B cell (primary cell): Measurements from ENCODE around the gene RPL23. TPM values are rescaled to one million over a fixed set of nuclear protein-coding genes. Genes with fewer than 3 reads are reported as not detected.

Source experiments
- ATAC-seq: fragments of 200-7000 bp; cut with Tn5 transposase; one replicate; pipeline ENCODE4 v1.10.0; 2021; ENCODE audit warnings: low read depth, mild to moderate bottlenecking, moderate number of reproducible peaks, moderate library complexity
- CTCF ChIA-PET: fragments of 350-600 bp; sonication (Branson Sonifier 250); formaldehyde crosslinking; loops from one replicate; lab custom pipeline; 2021; ENCODE audit warnings: antibody characterized with exemption, inconsistent platforms; lab: Charles Lee
- POLR2A ChIA-PET: fragments of 350-600 bp; sonication (Branson Sonifier 250); formaldehyde crosslinking; loops from one replicate; lab custom pipeline; 2021; ENCODE audit warnings: antibody characterized with exemption; lab: Charles Lee
- DNase-seq: peaks from one replicate; pipeline ENCODE4 v3.0.0; 2013
- H2AFZ ChIP-seq: 2 replicates; pipeline ENCODE4 v1.6.1; 2012; ENCODE audit warnings: mild to moderate bottlenecking, low read depth, low read length; ENCODE audit not compliant: insufficient read depth, poor library complexity, severe bottlenecking
- H3K27ac ChIP-seq, 2 donors: 1 replicate in 1 of 2; 2 replicates in 1 of 2; pipeline ENCODE4 v1.5.1; 2012 to 2013; ENCODE audit warnings: low read length in 2 of 2, mild to moderate bottlenecking in 2 of 2, moderate library complexity in 1 of 2
- H3K27me3 ChIP-seq, 4 experiments: fragments of 200-600 bp in 1 of 4; sonication (generic) in 1 of 4; replicated peaks in 1 of 4; 1 replicate in 2 of 4; 2 replicates in 2 of 4; pipeline versions ENCODE4 v1.6.1 to v1.7.0; 2013 to 2016; ENCODE audit warnings: low read length in 3 of 4, mild to moderate bottlenecking in 2 of 4, mixed read lengths in 1 of 4, moderate library complexity in 1 of 4; ENCODE audit not compliant: insufficient read depth in 4 of 4, control insufficient read depth in 3 of 4; ENCODE audit errors: control extremely low read depth in 1 of 4
- H3K36me3 ChIP-seq, 2 experiments: replicated peaks in 1 of 2; 1 replicate in 1 of 2; 2 replicates in 1 of 2; pipeline versions ENCODE4 v1.6.1 to v1.7.1; 2013; ENCODE audit warnings: low read length in 1 of 2; ENCODE audit not compliant: insufficient read depth in 2 of 2, control insufficient read depth in 1 of 2; ENCODE audit errors: control extremely low read depth in 1 of 2, extremely low read depth in 1 of 2
- H3K4me1 ChIP-seq, 2 donors: fragments of 200-600 bp in 1 of 2; sonication (generic) in 1 of 2; 1 replicate in 1 of 2; 2 replicates in 1 of 2; pipeline versions ENCODE4 v1.5.1 to v1.6.1; 2013 to 2017; ENCODE audit warnings: low read length in 2 of 2; ENCODE audit not compliant: control insufficient read depth in 2 of 2, insufficient read depth in 2 of 2
- H3K4me2 ChIP-seq: replicated peaks from 2 replicates; pipeline ENCODE3; 2012; ENCODE audit warnings: mild to moderate bottlenecking, low read depth, low read length; ENCODE audit not compliant: poor library complexity, severe bottlenecking
- H3K4me3 ChIP-seq, 5 experiments: fragments of 200-600 bp in 1 of 5; sonication (generic) in 1 of 5; 1 replicate in 3 of 5; 2 replicates in 2 of 5; pipeline versions ENCODE4 v1.5.1 to v1.7.0; 2011 to 2016; ENCODE audit warnings: low read length in 4 of 5, mild to moderate bottlenecking in 4 of 5, low read depth in 2 of 5, control low read depth in 1 of 5, moderate library complexity in 1 of 5; ENCODE audit not compliant: insufficient read depth in 1 of 5; ENCODE audit errors: control extremely low read depth in 1 of 5, extremely low read depth in 1 of 5
- H3K79me2 ChIP-seq: fragments of 200-600 bp; sonication (generic); one replicate; pipeline ENCODE4 v1.6.0; 2016; ENCODE audit warnings: low read length; ENCODE audit not compliant: control insufficient read depth, insufficient read depth
- H3K9ac ChIP-seq: fragments of 200-600 bp; sonication (generic); 2 replicates; pipeline ENCODE4 v1.6.1; 2017; ENCODE audit warnings: mild to moderate bottlenecking, low read length, moderate library complexity
- H3K9me3 ChIP-seq, 3 donors: one replicate each; pipeline versions ENCODE4 v1.6.1 to v1.7.1; 2013; ENCODE audit warnings: low read length in 2 of 3; ENCODE audit not compliant: control insufficient read depth in 2 of 3, insufficient read depth in 1 of 3; ENCODE audit errors: control extremely low read depth in 1 of 3
- H4K20me1 ChIP-seq: 2 replicates; pipeline ENCODE4 v1.6.0; 2012; ENCODE audit warnings: mild to moderate bottlenecking, low read length; ENCODE audit not compliant: insufficient read depth, control insufficient read depth, poor library complexity, severe bottlenecking
- H3K27ac Mint-ChIP-seq: one replicate; pipeline ENCODE4 v1.8.0; 2021; ENCODE audit warnings: mixed read lengths
- H3K27me3 Mint-ChIP-seq: one replicate; pipeline ENCODE4 v1.8.0; 2021; ENCODE audit warnings: mixed read lengths
- H3K4me1 Mint-ChIP-seq: one replicate; pipeline ENCODE4 v1.8.0; 2021; ENCODE audit warnings: mixed read lengths
- H3K4me3 Mint-ChIP-seq: one replicate; pipeline ENCODE4 v1.8.0; 2021; ENCODE audit warnings: mixed read lengths
- H3K9me3 Mint-ChIP-seq: one replicate; pipeline ENCODE4 v1.8.0; 2022; ENCODE audit warnings: mixed read lengths; ENCODE audit not compliant: insufficient read depth
- EZH2 ChIP-seq: IDR thresholded peaks from 2 replicates; pipeline ENCODE4 v1.6.1; 2012; ENCODE audit warnings: borderline replicate concordance, low read depth, mild to moderate bottlenecking, moderate library complexity, low read length; ENCODE audit not compliant: insufficient read depth, poor library complexity, severe bottlenecking
- WGBS: methylation state at CpG from one replicate; pipeline ENCODE4 v1.1.5; 2013; ENCODE audit warnings: missing lambda C conversion rate; ENCODE audit not compliant: insufficient coverage; 5-methylcytosine and 5-hydroxymethylcytosine counted together
- intact Hi-C: fragments of 100-400 bp; cut with micrococcal nuclease; formaldehyde crosslinking; loops from one replicate; pipeline ENCODE4 v1.10.0; 2022
- polyA plus RNA-seq: library from polyadenylated mRNA; depleted of rRNA; stranded (reverse); fragments of >200 nt; gene quantifications from 2 replicates; pipeline ENCODE4 v1.2.3, GENCODE V29; 2012
- total RNA-seq, 2 donors: library from RNA; stranded (reverse); fragments of 120-200 nt in 1 of 2; gene quantifications; 1 replicate in 1 of 2; 2 replicates in 1 of 2; pipeline versions ENCODE4 v1.2.3 to v1.2.4, GENCODE V29; 2013 to 2022
- TF ChIP-seq, protein P1 (sequence below): fragments of 200-600 bp; IDR thresholded peaks from one replicate; pipeline ENCODE4 v1.8.0; 2022; ENCODE audit warnings: antibody characterized with exemption, mild to moderate bottlenecking

The RPL23 gene
- total and polyA plus RNA-seq, 2 donors (not counting 1 experiment from before 2014, with no cell fraction given): 1,753 to 2,282 TPM

DNA sequence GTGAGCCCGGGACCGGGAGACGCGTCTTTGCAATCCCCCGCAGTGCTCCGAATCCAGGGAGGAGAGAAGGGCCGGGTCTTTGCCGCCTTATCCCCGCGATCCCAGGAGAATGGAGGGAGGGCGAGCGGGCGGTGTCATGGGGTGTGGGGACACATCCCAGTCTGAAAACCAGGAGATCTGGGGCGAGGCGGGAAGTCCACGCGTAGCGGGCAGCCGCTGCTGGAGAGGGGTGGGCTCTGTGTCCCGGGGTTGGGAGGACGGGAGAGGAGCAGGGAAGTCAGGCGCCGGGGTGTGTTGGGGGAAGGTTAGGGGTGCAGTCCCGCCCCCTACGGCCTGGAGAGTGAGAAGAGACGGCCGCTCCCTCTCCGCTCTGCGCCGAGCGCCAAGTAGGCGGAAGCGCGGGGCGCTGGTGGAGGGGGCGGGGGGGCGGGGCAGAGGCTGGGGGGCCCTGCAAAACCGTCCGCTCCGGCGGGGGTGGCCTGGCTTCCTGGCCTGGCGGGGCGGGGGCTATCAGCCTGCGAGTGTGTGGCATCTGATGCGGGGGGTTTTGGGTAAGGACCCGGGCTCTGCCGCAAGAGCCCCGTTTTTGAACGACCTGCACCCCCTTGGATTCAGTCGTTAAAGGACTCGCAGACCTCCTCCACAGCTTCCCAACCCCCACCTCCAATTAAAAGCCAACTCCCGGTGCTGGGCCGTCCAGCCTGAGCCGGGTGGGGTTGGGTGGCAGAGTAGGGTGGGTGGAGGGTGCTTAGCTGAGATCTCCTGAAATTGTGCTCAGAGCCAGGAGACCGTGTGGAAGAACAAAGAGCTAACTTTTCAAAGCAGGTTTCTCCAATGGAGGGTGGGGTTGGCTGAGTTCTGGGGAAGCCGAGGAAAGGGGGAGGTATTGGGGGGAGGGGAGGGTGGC, 17.0 kb upstream of the RPL23 start:
- no peaks in the 10 kb centered on the region for H3K27me3 Mint-ChIP-seq
- Histone ChIP-seq H3K4me3 (peak overlapping the region; percentile 91 to 100 (median 100)), H3K27ac (peak overlapping the region; percentile 74 to 87), H3K36me3 (peaks cover 0 to 10% of the 10 kb centered on the region in 2 experiments), H3K27me3 (no peaks in the 10 kb centered on the region), H3K79me2 (peaks cover 55% of the 10 kb centered on the region), H4K20me1 (peaks cover 53% of the 10 kb centered on the region), H3K9me3 (no peaks in the 10 kb centered on the region), H3K4me2 (peak overlapping the region; percentile 97), H3K4me1 (peaks cover 50 to 66% of the 10 kb centered on the region in 2 donors), H3K9ac (peak overlapping the region; percentile 99), H2AFZ (peak overlapping the region; percentile 76)
- peak overlapping the region; percentile 99 for H3K4me3 Mint-ChIP-seq
- POLR2A ChIA-PET: interaction anchor here (0.6 to 4.8 kb wide), 15 partner anchors 9 to 283 kb away, joined by 3 to 91 read pairs (median 5); partner anchors contain the start of genes LASP1NB, MLLT6 and RPL23
- intact Hi-C loops: loop anchor here (1.0 kb wide), 1 partner anchor 118 kb away; the partner anchor contains the start of gene PSMB3
- TF ChIP-seq EZH2: no peak
- TF ChIP-seq, protein P1, sequence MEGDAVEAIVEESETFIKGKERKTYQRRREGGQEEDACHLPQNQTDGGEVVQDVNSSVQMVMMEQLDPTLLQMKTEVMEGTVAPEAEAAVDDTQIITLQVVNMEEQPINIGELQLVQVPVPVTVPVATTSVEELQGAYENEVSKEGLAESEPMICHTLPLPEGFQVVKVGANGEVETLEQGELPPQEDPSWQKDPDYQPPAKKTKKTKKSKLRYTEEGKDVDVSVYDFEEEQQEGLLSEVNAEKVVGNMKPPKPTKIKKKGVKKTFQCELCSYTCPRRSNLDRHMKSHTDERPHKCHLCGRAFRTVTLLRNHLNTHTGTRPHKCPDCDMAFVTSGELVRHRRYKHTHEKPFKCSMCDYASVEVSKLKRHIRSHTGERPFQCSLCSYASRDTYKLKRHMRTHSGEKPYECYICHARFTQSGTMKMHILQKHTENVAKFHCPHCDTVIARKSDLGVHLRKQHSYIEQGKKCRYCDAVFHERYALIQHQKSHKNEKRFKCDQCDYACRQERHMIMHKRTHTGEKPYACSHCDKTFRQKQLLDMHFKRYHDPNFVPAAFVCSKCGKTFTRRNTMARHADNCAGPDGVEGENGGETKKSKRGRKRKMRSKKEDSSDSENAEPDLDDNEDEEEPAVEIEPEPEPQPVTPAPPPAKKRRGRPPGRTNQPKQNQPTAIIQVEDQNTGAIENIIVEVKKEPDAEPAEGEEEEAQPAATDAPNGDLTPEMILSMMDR: no peak
- 0% methylated on average over 32 of the region's 56 CpGs for WGBS
- peaks cover 63% of the 10 kb centered on the region for H3K4me1 Mint-ChIP-seq
- ATAC-seq: peak; percentile 37
- peak overlapping the region; percentile 99 for H3K27ac Mint-ChIP-seq
- H3K9me3 Mint-ChIP-seq: no peaks in the 10 kb centered on the region
- CTCF ChIA-PET: interaction anchor here (1.0 to 5.5 kb wide), 14 partner anchors 10 to 294 kb away, joined by 3 to 50 read pairs (median 4); partner anchors contain the start of genes PIP4K2B and RPL23
- peak; percentile 75 for DNase-seq
